ENCODE data around the gene DYNC1H1.

GRCh38 chr14:102000902-102001301 is 36.5 kb downstream of the DYNC1H1 start:
- TF ChIP-seq CTCF (IDR thresholded peaks at IDR 0.05) (no peak), POLR2A (IDR thresholded peaks at IDR 0.05) (no peak)
